AG09309 (cell line): ENCODE measurements around the gene ZBTB2.

Experiments
- DNase-seq: peaks from one replicate; pipeline ENCODE4 v3.0.0-alpha.2; 2010; ENCODE audit warnings: low read depth
- H3K4me3 ChIP-seq: 2 replicates; pipeline ENCODE4 v1.5.1; 2011; ENCODE audit warnings: mild to moderate bottlenecking, low read depth, low read length, moderate library complexity; ENCODE audit not compliant: control insufficient read depth
- CTCF ChIP-seq: IDR thresholded peaks from 2 replicates; pipeline ENCODE4 v1.5.1; 2011; ENCODE audit warnings: mild to moderate bottlenecking, low read depth, low read length, inconsistent platforms; ENCODE audit not compliant: insufficient read depth, control insufficient read depth; ENCODE audit errors: missing control alignments

Gene ZBTB2

GRCh38 chr6:151408858-151409257, 17.5 kb upstream of the ZBTB2 start:
- no peak for TF ChIP-seq CTCF
- no peak for DNase-seq
- H3K4me3 ChIP-seq: no peak overlapping the region

GRCh38 chr6:151403919-151404308, 12.6 kb upstream of the ZBTB2 start:
- no peak for DNase-seq
- H3K4me3 ChIP-seq: no peak overlapping the region
- no peak for TF ChIP-seq CTCF

GRCh38 chr6:151402228-151402627, 10.9 kb upstream of the ZBTB2 start:
- no peak overlapping the region for H3K4me3 ChIP-seq
- DNase-seq: no peak
- TF ChIP-seq CTCF: no peak

- no peak for TF ChIP-seq CTCF
Observed at GRCh38 chr6:151400473-151400872, 9.1 kb upstream of the ZBTB2 start.

GRCh38 chr6:151399679-151400078, 8.3 kb upstream of the ZBTB2 start:
- no peak for TF ChIP-seq CTCF
- DNase-seq: no peak
- H3K4me3 ChIP-seq: no peak overlapping the region

More at GRCh38 chr6:151400473-151400872, 9.1 kb upstream of the ZBTB2 start:
- H3K4me3 ChIP-seq: no peak overlapping the region
- DNase-seq: peak; percentile 51

GRCh38 chr6:151393410-151393809, 2.1 kb upstream of the ZBTB2 start:
- H3K4me3 ChIP-seq: no peak overlapping the region
- no peak for TF ChIP-seq CTCF

GRCh38 chr6:151392427-151392826, 1.1 kb upstream of the ZBTB2 start:
- no peak for TF ChIP-seq CTCF
- DNase-seq: no peak
- H3K4me3 ChIP-seq: peak overlapping the region; percentile 74

More at GRCh38 chr6:151393410-151393809, 2.1 kb upstream of the ZBTB2 start:
- DNase-seq: no peak
